ENCODE results near the gene SLC25A17.

DNA sequence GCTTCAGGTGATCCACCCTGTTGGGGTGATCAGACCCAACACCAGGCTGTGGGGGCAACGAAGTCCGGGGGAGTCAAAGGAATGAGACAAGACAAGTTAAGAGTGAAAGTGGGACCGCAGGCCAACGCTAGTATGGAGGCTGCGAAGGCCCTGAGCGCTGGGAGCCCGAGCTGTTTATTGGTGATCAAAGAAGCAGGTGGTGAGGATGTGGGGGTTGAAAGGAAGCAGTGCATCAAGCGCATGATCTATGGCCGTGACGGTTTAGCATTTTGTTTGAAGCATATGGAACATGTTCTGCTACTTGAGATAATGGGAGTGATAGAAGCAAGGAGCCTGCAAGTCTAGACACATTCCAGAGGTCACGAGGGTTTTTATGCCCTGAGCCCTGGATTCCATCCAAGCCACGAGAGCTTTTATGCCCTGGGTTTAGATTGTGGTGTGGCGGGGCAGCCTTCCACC is 90.4 kb downstream of the SLC25A17 start:
- TF ChIP-seq, protein P1, sequence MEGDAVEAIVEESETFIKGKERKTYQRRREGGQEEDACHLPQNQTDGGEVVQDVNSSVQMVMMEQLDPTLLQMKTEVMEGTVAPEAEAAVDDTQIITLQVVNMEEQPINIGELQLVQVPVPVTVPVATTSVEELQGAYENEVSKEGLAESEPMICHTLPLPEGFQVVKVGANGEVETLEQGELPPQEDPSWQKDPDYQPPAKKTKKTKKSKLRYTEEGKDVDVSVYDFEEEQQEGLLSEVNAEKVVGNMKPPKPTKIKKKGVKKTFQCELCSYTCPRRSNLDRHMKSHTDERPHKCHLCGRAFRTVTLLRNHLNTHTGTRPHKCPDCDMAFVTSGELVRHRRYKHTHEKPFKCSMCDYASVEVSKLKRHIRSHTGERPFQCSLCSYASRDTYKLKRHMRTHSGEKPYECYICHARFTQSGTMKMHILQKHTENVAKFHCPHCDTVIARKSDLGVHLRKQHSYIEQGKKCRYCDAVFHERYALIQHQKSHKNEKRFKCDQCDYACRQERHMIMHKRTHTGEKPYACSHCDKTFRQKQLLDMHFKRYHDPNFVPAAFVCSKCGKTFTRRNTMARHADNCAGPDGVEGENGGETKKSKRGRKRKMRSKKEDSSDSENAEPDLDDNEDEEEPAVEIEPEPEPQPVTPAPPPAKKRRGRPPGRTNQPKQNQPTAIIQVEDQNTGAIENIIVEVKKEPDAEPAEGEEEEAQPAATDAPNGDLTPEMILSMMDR (IDR thresholded peaks at IDR 0.05) = no peak
- TF ChIP-seq POLR2A (IDR thresholded peaks at IDR 0.05) = no peak

Data from esophagus squamous epithelium (tissue), 4 donors.